Head of caudate nucleus (tissue), 42 donors: ENCODE data around the gene CCNA1.
A peak's percentile ranks its signal among the peaks of the same experiment; 100 is the strongest.

Source experiments
- DNase-seq, 42 donors: peaks; one replicate each; pipeline versions ENCODE4 v3.0.0 to v3.0.0-alpha.2; 2020 to 2021; ENCODE audit warnings: mixed read lengths in 7 of 42
- intact Hi-C: fragments of 100-400 bp; cut with DNase I; formaldehyde crosslinking; loops from one replicate; pipeline ENCODE4 v1.15.0; 2022

Gene CCNA1

DNA sequence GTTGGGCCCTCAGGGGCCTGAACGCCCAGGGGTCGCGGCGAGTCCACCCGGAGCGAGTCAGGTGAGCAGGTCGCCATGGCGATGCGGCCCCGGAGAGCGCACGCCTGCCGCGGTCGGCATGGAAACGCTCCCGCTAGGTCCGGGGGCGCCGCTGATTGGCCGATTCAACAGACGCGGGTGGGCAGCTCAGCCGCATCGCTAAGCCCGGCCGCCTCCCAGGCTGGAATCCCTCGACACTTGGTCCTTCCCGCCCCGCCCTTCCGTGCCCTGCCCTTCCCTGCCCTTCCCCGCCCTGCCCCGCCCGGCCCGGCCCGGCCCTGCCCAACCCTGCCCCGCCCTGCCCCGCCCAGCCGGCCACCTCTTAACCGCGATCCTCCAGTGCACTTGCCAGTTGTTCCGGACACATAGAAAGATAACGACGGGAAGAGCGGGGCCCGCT lies at the start of gene CCNA1:
Gene CCNA1 (plus strand): TSS at position 390 of the 439 bp plus-strand sequence. CDS start 562 bp downstream, outside the sequence.
- peak in 41 of 42 donors; percentile 36 to 89 (median 74) for DNase-seq
- intact Hi-C loops: no loop called here

DNA sequence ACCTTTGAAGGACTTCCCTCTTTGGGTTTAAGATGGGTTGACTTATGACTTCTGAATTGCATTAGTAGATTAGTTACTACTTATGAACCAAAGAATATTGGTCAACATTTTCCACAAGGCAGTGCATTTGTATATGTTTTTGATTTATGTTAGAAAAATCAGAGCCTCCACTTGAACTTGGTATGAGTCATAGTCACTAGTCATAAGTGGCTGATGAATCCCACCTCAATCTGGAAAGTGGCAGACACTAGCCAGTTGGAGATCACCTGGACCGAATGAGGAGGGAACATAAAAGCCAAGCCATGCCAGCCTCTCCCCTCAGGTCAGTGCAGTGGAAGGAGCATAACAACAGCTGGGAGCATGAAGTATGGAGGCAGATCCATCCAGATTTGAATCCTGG lies 46.8 kb upstream of the CCNA1 start:
- intact Hi-C loops: no loop called here
- DNase-seq: no peak

DNA sequence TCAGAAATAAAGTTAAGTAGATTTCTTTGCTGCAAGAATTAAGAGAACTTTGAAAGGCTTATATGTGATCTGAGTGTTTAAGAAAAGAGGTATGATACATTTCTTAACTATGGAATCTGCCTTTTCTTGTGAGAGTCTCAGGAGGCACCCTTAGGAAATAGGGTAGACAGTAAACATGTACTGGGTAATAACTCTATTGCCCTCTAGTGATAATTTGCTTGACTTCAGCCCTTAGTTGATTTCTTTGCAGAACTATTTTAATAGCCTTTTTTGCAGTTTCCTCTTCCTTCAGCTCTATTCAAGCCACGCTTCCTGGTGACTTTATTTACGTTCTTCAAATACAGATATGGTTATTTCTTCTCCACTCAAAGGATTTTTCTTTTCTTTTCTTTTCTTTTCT lies 37.0 kb upstream of the CCNA1 start:
- intact Hi-C loops: loop anchor here (2.0 kb wide), 1 partner anchor 48 kb away; the partner anchor contains the start of gene SPART

DNA sequence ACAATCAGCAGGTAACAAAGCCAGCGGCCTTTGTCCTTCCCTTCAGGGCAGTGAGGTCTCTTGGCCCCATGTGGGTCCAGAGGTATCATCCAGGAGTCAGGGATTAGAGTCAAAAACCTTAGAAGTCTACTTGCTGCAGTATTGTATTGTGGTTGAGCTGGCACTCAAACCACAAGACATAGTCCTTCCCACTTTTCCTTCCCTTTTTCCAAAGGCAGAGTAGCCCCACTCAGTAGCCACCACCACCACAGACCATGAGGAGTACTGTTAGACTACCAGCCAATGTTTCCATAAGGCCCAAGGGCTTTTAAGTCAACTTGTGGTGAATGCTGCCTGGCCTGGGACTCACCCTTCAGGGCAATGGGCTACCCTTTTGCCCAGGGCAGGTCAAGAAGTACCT lies 27.1 kb upstream of the CCNA1 start:
- DNase-seq: no peak
- intact Hi-C loops: no loop called here

More for the DNA sequence above, 37.0 kb upstream of the CCNA1 start:
- DNase-seq: peak in 1 of 42 donors; percentile 13

DNA sequence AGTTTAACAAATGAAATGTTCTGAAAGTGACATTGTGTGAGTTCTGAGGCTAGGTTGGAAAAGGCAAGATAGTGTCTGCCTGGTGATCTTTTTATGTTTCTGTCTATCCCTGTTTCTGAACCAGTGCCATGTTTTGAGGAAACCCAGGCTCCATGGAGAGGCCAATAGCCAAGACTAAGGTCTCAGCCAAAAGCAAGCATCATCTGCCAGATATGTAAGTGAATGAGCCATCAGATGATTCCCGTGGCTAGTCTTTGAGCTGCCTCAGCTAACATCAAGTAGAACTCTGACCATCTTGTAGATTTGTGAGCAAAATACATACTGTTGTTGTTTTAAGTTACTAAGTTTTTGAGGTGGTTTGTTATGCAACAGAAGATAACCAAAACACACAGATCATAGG lies 19.6 kb upstream of the CCNA1 start:
- intact Hi-C loops: no loop called here
- no peak for DNase-seq

DNA sequence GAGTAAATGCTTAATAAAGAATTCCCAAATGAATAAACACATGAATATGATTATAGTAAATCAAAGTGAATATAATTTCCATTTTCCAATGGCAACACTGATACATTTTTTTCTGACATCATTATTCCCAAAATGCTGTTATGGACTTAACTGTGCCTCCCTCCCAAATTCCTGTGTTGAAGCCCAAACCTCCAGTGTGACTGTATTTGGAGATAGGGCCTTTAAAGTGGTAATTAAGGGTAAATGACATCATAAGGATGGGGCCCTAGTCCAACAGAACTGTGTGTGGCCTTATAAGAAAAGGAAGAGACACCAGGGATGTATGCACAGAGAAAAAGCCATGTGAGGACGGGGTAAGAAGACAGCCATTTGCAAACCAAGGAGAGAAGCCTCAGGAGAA lies 19.1 kb upstream of the CCNA1 start:
- intact Hi-C loops: no loop called here
- DNase-seq: no peak

DNA sequence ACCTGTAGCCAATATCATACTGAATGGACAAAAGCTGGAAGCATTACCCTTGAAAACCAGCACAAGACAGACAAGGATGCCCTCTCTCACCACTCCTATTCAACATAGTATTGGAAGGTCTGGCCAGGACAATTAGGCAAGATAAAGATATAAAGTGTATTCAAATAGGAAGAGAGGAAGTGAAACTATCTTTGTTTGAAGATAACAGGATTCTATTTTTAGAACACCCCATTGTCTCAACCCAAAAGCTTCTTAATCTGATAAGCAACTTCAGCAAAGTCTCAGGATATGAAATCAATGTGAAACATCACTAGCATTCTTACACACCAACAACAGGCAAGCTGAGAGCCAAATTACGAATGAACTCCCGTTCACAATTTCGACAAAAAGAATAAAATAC lies 17.8 kb upstream of the CCNA1 start:
- intact Hi-C loops: no loop called here

DNA sequence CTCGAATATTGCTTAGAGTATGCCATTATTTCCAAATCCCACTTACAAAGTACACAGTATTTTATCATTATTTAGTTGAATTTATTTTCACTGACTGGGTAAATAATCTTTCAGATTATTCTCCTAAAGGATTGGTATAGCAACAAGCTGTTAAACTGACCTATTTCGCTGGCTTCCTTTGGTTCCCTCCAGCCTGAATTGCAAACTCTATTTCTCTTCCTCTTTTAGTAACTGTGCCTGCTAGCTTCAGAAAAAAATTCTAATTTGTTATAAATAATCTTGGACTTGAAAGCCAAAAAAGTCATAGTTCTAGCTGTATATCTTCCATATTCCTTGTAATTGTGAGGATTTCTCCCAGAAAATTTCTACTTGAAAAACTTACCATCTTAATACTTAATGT lies 15.0 kb upstream of the CCNA1 start:
- intact Hi-C loops: no loop called here

More for the DNA sequence above, 17.8 kb upstream of the CCNA1 start:
- no peak for DNase-seq

DNA sequence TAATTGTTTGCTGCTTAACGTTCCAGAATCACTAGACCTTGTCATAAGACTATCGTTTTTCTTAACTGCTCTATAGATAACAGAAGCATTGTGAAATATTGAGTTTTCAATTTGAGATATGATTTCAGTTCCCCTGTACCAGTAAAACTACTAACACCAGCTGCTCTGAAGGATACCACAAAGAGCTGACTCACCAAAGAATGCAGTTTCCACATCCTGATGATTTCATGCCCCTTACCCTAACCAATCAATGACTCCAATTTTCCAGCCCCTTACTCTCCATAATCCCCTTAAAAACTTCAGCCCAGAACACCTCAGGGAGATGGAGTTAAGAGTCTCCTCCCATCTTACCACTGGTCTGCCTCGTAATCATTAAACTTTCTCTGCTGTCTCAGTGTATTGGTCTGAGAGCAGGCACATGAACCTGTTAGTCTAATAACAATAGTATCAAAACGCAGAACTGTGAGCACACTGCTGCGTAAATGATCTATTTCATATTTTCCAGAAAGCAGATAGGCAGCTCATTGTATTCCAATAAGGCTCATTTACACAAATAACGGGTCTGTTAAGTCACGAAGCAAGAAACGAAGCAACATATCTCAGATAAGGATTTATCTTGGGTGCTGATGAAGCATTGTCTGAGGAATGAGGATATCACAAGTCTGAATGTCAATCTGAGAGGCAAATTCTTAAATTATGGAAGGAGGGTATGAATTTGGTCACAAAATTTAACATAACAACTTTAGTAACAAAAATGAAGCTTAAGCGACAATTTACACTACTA lies 14.1 kb upstream of the CCNA1 start:
- intact Hi-C loops: no loop called here
- DNase-seq: no peak

More for the DNA sequence above, 15.0 kb upstream of the CCNA1 start:
- DNase-seq: no peak

DNA sequence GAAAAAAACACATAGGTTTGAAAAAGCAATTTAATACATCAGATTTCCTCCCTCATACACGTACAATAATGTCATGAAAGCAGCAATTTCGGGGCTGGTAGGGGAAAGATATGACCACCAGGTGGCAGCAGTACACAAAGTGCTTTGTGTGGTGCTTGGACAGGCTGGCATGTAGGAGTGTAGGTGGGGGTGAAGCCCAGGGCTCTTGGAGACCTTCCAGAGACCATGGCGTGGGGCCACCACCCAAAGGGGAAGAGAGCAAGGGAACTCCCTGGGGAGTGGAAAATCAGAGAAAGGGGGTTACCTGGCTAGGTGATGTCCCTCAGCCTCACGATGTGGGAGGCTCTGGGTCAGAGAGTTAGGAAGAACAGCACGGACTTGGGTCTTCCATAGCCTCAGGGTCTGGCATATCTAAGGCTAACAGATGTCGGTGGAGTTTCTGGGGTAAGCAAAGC lies 11.8 kb upstream of the CCNA1 start:
- intact Hi-C loops: no loop called here
- peak; percentile 35 to 92 (median 77) for DNase-seq

DNA sequence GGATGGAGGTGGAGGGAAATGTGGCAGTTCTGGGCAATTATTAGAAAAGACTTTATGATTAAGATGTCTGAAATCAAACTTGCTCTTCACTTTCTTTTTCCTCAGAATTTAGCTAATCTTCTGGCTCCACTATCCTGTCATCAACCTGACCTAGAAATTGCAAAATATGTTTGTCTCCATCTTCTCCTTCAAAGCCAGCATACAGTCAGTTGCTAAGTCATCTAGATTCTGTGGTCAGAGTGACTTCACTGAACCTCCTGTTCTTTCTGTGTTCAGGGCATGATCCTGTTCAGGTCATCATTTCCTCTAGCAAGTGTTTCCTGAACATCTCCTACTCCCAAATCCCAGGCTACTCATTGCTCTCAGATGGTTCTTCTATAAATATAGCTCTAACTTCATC lies 10.8 kb upstream of the CCNA1 start:
- no peak for DNase-seq
- intact Hi-C loops: no loop called here

DNA sequence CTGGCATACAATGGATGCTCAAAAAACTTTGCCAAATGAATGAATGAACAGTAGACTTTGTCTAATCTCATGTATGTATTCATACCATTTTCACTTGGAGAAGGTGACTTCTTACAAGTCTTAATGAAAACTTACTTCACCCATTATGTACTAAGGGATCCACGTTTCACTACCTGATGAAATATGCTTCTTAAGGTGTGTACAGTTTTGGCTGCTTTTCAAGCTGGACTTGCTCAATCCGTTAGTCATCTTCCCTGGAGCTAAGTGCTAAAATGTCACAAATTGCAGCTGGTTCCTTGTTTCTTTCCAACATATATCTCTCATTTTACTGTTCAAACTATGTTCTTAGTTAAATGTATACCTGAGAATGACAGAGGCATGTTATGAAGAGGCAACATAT lies 4.2 kb upstream of the CCNA1 start:
- DNase-seq: no peak
- intact Hi-C loops: no loop called here

DNA sequence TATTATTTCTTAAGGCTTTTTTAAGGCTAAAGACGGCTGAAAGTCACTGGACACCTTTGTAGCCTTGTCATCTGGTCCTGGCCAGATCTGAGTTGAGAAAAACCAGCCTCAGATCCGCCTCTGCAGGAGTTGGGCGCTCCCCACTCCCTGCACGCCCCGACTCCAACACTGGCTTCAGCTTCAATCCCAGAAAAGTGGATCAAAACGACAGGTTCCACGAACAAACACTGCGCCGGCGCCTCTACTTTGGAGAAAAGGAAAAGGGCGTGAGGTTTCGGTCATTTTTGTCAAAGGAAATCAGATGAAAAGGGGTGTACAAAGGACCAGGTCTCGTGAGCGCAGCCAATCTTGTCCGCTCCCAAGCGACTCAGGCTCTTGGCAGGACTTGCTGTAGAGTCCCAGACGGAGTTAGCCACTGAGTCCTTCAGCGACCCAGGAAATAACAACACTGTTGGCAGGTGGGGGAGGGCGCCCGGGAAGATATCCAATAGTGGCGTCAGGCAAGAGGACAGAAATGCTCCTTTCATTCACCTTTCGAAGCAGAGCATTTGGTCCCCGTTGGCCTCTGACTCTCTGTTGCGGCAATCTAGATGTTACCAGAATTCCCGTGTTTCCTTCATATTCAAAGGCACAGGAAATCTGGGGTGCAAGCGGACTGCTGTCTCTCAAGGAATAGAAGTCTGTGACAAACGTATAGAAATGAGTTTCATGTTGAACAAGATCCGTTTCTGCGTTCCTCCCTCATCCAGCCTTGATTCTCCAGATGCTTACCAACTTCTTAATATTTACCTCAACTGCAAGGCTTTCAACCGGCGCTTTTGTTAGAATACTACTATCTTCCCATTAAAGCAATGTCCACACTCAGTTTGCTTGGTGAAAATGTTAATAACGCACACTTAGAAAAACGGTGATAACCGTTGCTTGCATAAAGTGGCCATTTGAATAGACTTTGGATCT lies 1.8 kb upstream of the CCNA1 start:
- DNase-seq: peak in 3 of 42 donors; percentile 17 to 44 (median 32)

DNA sequence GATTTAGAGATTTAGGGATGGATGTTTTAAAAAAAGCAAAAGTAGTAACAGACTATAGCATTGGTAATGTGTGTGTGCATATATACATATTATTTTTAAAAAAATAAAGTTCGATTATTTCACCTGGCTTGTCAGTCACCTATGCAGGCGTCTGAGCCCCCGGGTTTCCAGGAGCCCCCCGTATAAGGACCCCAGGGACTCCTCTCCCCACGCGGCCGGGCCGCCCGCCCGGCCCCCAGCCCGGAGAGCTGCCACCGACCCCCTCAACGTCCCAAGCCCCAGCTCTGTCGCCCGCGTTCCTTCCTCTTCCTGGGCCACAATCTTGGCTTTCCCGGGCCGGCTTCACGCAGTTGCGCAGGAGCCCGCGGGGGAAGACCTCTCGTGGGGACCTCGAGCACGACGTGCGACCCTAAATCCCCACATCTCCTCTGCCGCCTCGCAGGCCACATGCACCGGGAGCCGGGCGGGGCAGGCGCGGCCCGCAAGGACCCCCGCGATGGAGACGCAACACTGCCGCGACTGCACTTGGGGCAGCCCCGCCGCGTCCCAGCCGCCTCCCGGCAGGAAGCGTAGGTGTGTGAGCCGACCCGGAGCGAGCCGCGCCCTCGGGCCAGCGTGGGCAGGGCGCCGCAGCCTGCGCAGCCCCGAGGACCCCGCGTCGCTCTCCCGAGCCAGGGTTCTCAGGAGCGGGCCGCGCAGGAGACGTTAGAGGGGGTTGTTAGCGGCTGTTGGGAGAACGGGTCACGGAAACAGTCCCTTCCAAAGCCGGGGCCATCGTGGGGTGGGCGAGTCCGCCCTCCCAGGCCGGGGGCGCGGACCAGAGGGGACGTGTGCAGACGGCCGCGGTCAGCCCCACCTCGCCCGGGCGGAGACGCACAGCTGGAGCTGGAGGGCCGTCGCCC lies 840 bp upstream of the CCNA1 start:
- peak in 29 of 42 donors; percentile 1 to 61 (median 34) for DNase-seq
- intact Hi-C loops: no loop called here

More for the DNA sequence above, 1.8 kb upstream of the CCNA1 start:
- intact Hi-C loops: no loop called here

DNA sequence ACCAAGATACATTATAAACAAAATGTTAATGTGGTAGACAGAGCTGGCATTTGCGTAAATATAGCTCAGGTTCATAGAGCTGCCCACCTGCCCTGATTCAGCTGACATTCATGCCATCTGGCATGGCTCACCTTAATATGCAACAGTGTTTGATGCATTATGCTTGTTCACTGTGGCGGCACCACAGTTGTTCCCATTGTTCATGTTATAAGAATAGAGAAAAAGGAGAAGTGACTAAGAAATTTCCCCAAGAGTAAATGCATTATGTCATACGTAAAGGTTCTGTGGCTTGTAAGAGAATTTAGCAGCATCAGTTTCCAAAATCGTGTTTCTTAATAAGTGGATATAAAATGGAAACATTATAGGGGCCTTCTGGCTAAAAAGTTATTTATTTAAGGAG lies 4.5 kb downstream of the CCNA1 start:
- DNase-seq: no peak
- intact Hi-C loops: no loop called here

DNA sequence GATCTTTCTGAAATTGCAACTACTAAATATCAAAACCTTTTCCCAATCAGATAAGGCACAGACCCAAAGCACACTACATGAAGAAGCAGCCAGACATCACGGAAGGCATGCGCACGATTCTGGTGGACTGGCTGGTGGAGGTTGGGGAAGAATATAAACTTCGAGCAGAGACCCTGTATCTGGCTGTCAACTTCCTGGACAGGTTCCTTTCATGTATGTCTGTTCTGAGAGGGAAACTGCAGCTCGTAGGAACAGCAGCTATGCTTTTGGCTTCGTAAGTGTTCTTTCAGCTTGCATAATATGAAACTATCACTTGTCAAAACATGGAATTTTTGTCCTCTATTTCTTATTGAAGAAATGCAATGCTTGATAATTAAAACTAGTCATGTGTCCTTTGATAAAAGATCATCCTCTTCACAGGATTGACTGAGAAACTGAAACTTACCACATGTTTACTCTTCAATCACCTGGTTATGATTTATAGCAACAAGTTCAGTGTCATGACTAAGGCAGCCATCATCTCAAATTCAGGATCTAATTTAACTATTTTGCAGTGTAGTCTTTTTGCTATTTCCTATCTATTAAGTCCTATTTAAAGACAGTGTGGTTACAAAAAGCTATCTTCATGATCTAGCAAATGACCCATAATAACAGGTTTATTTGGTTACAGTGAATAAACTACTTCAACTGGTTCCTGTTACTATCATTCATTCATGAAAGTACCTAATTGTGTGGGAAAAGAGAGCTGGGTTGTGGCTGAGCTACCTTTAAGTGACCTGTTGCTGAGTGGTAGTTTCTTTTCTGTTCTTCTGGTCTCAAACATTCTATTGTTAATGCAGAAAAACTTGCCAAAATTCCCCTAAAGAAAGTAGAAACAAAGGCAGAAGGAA lies 6.5 kb downstream of the CCNA1 start:
- intact Hi-C loops: no loop called here

DNA sequence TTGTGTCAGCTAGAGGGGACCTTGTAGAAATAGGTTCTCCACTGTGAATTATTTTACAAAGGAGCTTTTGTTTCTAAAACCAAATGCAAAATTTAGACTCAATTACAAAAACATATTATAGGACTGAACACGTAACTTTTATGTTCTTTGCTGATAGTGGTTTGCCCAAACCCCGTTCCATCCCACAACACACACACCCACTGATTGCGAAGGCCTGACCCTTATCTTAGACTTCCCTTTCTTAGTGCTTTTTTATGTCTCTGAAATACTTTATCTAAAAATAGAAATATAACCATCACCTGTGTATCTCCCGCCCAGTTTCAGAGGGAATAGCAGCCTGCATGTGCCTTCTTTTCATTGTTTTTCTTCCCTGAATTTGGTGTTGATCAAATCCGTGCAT lies 13.0 kb downstream of the CCNA1 start:
- no peak for DNase-seq
- intact Hi-C loops: no loop called here

More for the DNA sequence above, 6.5 kb downstream of the CCNA1 start:
- DNase-seq: no peak

DNA sequence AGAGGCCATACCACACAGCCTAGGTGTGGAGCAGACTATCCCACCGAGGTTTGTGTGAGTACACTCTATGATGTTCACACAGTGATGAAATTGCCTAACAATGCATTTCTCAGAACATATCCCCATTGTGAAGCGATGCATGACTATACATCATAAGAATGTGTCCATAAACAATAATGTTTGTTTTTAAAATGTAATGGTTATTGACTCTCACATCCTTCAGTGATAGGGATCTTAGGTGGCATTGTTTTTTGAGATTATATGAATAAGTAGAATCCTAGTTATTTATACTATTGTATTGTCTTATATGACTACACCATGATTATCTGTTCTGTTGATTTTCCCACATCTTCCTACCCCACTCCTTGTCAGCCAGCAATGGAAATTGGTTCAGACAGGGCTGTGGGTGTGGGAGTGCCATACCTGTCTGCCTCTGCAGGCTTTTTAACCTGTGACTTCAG lies 13.6 kb downstream of the CCNA1 start:
- intact Hi-C loops: no loop called here
- peak in 16 of 42 donors; percentile 7 to 66 (median 26) for DNase-seq
